H1 (cell line): Measurements from ENCODE around the gene TEKT5. TPM values are rescaled to one million over a fixed set of nuclear protein-coding genes. Genes with fewer than 3 reads are reported as not detected.

Source experiments
- CTCF ChIA-PET: fragments of 300-600 bp; sonication (Branson Sonifier 250); formaldehyde crosslinking; loops from one replicate; lab custom pipeline; 2021; ENCODE audit not compliant: partially characterized antibody; lab: Charles Lee
- POLR2A ChIA-PET: fragments of 300-600 bp; sonication (Branson Sonifier 250); formaldehyde crosslinking; loops from one replicate; lab custom pipeline; 2021; ENCODE audit warnings: inconsistent platforms; ENCODE audit not compliant: partially characterized antibody; lab: Charles Lee
- DNase-seq, 2 experiments: peaks; one replicate each; pipeline versions ENCODE4 v3.0.0 to v3.0.0-alpha.2; 2010 to 2022; ENCODE audit warnings: low spot score in 2 of 2, low read depth in 1 of 2, mixed read lengths in 1 of 2
- FAIRE-seq: peaks from 2 replicates; lab custom pipeline; 2011; peaks lifted over from hg19 to GRCh38; lab: Jason Lieb, UNC
- H2AFZ ChIP-seq: 2 replicates; pipeline ENCODE4 v1.8.1; 2012; ENCODE audit warnings: low read length, inconsistent platforms
- H2AK5ac ChIP-seq: 2 replicates; pipeline ENCODE4 v1.6.1; 2013; ENCODE audit warnings: low read depth, low read length
- H2BK120ac ChIP-seq: replicated peaks from 2 replicates; pipeline ENCODE3; 2013; ENCODE audit warnings: low read depth, low read length, inconsistent platforms
- H2BK12ac ChIP-seq: 2 replicates; pipeline ENCODE4 v1.6.1; 2013; ENCODE audit warnings: low read depth, low read length
- H2BK15ac ChIP-seq: 2 replicates; pipeline ENCODE4 v1.6.1; 2013; ENCODE audit warnings: low read length
- H2BK20ac ChIP-seq: 2 replicates; pipeline ENCODE4 v1.6.1; 2013; ENCODE audit warnings: low read length
- H2BK5ac ChIP-seq: 2 replicates; pipeline ENCODE4 v1.6.1; 2013; ENCODE audit warnings: low read depth, low read length
- H3K14ac ChIP-seq: 2 replicates; pipeline ENCODE4 v1.6.1; 2013; ENCODE audit warnings: inconsistent platforms; ENCODE audit not compliant: insufficient read length
- H3K18ac ChIP-seq: 2 replicates; pipeline ENCODE4 v1.6.1; 2013; ENCODE audit warnings: low read length; ENCODE audit errors: extremely low read depth
- H3K23ac ChIP-seq: 2 replicates; pipeline ENCODE4 v1.6.1; 2013; ENCODE audit warnings: inconsistent platforms; ENCODE audit not compliant: insufficient read length
- H3K23me2 ChIP-seq: 2 replicates; pipeline ENCODE4 v1.6.1; 2013; ENCODE audit warnings: low read depth, low read length
- H3K27ac ChIP-seq: 2 replicates; pipeline ENCODE4 v1.6.1; 2011; ENCODE audit warnings: low read depth, low read length, inconsistent platforms
- H3K27me3 ChIP-seq, 4 experiments: replicated peaks in 1 of 4; 1 replicate in 1 of 4; 2 replicates in 3 of 4; pipeline versions ENCODE4 v1.6.1 to v1.8.1; 2011 to 2013; ENCODE audit warnings: low read length in 3 of 4, mild to moderate bottlenecking in 3 of 4, inconsistent platforms in 2 of 4, mixed read lengths in 2 of 4, moderate library complexity in 1 of 4; ENCODE audit not compliant: control insufficient read depth in 3 of 4, insufficient read depth in 3 of 4; ENCODE audit errors: extremely low read depth in 1 of 4
- H3K36me3 ChIP-seq, 4 experiments: 2 replicates each; pipeline versions ENCODE4 v1.6.1 to v1.8.1; 2011 to 2013; ENCODE audit warnings: mild to moderate bottlenecking in 4 of 4, low read length in 3 of 4, moderate library complexity in 2 of 4, control low read depth in 1 of 4, inconsistent platforms in 1 of 4; ENCODE audit not compliant: insufficient read depth in 4 of 4, control insufficient read depth in 2 of 4
- H3K4ac ChIP-seq: replicated peaks from 2 replicates; pipeline ENCODE3; 2013; ENCODE audit warnings: low read length, low read depth, mixed read lengths, inconsistent platforms; ENCODE audit not compliant: insufficient read length
- H3K4me1 ChIP-seq, 4 experiments: replicated peaks in 1 of 4; 1 replicate in 1 of 4; 2 replicates in 3 of 4; pipeline versions ENCODE4 v1.6.1 to v1.8.1; 2011 to 2013; ENCODE audit warnings: low read length in 3 of 4, inconsistent platforms in 2 of 4, mixed read lengths in 1 of 4; ENCODE audit not compliant: insufficient read depth in 4 of 4, control insufficient read depth in 3 of 4
- H3K4me2 ChIP-seq, 2 experiments: 2 replicates each; pipeline versions ENCODE4 v1.6.1 to v1.8.1; 2011 to 2013; ENCODE audit warnings: low read depth in 2 of 2, low read length in 2 of 2, control low read depth in 1 of 2, inconsistent platforms in 1 of 2, mild to moderate bottlenecking in 1 of 2; ENCODE audit not compliant: insufficient read depth in 1 of 2
- H3K4me3 ChIP-seq, 4 experiments: fragments of 200-600, 300-600 bp in 1 of 4; sonication (generic), shearing (Covaris generic), sonication (Bioruptor Twin) in 1 of 4; 2 replicates each; pipeline versions ENCODE4 v1.5.1 to v1.8.1; 2011 to 2016; ENCODE audit warnings: low read length in 4 of 4, low read depth in 3 of 4, control low read depth in 2 of 4, inconsistent platforms in 2 of 4, mild to moderate bottlenecking in 2 of 4, mixed read lengths in 1 of 4, moderate library complexity in 1 of 4; ENCODE audit not compliant: insufficient read depth in 2 of 4; ENCODE audit errors: extremely low read depth in 1 of 4
- H3K56ac ChIP-seq: replicated peaks from 2 replicates; pipeline ENCODE3; 2013; ENCODE audit warnings: low read depth, mild to moderate bottlenecking, mixed read lengths, low read length, inconsistent platforms; ENCODE audit not compliant: insufficient read length
- H3K79me1 ChIP-seq: 2 replicates; pipeline ENCODE4 v1.6.1; 2013; ENCODE audit warnings: low read depth, low read length, control low read depth
- H3K79me2 ChIP-seq, 2 experiments: 2 replicates each; pipeline versions ENCODE4 v1.6.1 to v1.8.1; 2012 to 2013; ENCODE audit warnings: low read length in 2 of 2, mild to moderate bottlenecking in 2 of 2, inconsistent platforms in 1 of 2; ENCODE audit not compliant: insufficient read depth in 2 of 2, control insufficient read depth in 1 of 2
- H3K9ac ChIP-seq, 4 experiments: replicated peaks in 1 of 4; 1 replicate in 1 of 4; 2 replicates in 3 of 4; pipeline versions ENCODE4 v1.6.1 to v1.8.1; 2011 to 2013; ENCODE audit warnings: low read depth in 3 of 4, low read length in 3 of 4, control low read depth in 2 of 4, mild to moderate bottlenecking in 2 of 4, moderate library complexity in 2 of 4, inconsistent platforms in 1 of 4; ENCODE audit errors: extremely low read depth in 1 of 4
- H3K9me3 ChIP-seq, 2 experiments: 2 replicates each; pipeline versions ENCODE4 v1.6.1 to v1.8.1; 2012 to 2013; ENCODE audit warnings: mild to moderate bottlenecking in 2 of 2, moderate library complexity in 2 of 2, control low read depth in 1 of 2, inconsistent platforms in 1 of 2, low read depth in 1 of 2, low read length in 1 of 2, mixed read lengths in 1 of 2; ENCODE audit not compliant: insufficient read depth in 2 of 2
- H4K20me1 ChIP-seq, 2 experiments: replicated peaks in 1 of 2; 2 replicates each; pipeline versions ENCODE3 to v1.8.1; 2011 to 2013; ENCODE audit warnings: inconsistent platforms in 2 of 2, low read length in 2 of 2, mild to moderate bottlenecking in 1 of 2; ENCODE audit not compliant: insufficient read depth in 2 of 2, control insufficient read depth in 1 of 2
- H4K5ac ChIP-seq: 2 replicates; pipeline ENCODE4 v1.6.1; 2013; ENCODE audit warnings: low read length, low read depth, mixed read lengths, inconsistent platforms; ENCODE audit not compliant: insufficient read length
- H4K8ac ChIP-seq: 2 replicates; pipeline ENCODE4 v1.8.0; 2013; ENCODE audit warnings: mild to moderate bottlenecking, moderate library complexity, low read length, inconsistent platforms; ENCODE audit not compliant: insufficient read depth; ENCODE audit errors: extremely low read depth
- H4K91ac ChIP-seq: replicated peaks from 2 replicates; pipeline ENCODE3; 2013; ENCODE audit warnings: low read length, mixed read lengths, inconsistent platforms; ENCODE audit not compliant: insufficient read length
- FOSL1 ChIP-seq: IDR thresholded peaks from 2 replicates; pipeline ENCODE4 v1.6.1; 2011; ENCODE audit warnings: mild to moderate bottlenecking, low read depth, low read length, moderate library complexity; ENCODE audit not compliant: insufficient read depth
- JUND ChIP-seq: IDR thresholded peaks from 2 replicates; pipeline ENCODE4 v1.6.1; 2011; ENCODE audit warnings: mild to moderate bottlenecking, improper control_type of control experiment, low read length
- RNF2 ChIP-seq: fragments of 200-900, 300-1000 bp; sonication (generic); IDR thresholded peaks from 2 replicates; pipeline ENCODE4 v1.7.1; 2016; ENCODE audit warnings: borderline replicate concordance, low read depth, mild to moderate bottlenecking, antibody characterized with exemption, low read length; ENCODE audit not compliant: poor library complexity, severe bottlenecking; ENCODE audit errors: missing control alignments
- SRF ChIP-seq: IDR thresholded peaks from 2 replicates; pipeline ENCODE4 v1.6.1; 2011; ENCODE audit warnings: mild to moderate bottlenecking, low read depth, low read length, moderate library complexity
- SUZ12 ChIP-seq: fragments of 200-600 bp; sonication (generic); IDR thresholded peaks from 2 replicates; pipeline ENCODE4 v1.6.1; 2012; ENCODE audit warnings: mild to moderate bottlenecking, inconsistent platforms, low read length, moderate library complexity, mixed read lengths
- ZNF274 ChIP-seq: IDR thresholded peaks from 2 replicates; pipeline ENCODE4 v1.7.0; 2012; ENCODE audit warnings: low read length, borderline replicate concordance; ENCODE audit errors: extremely low read depth
- WGBS, 2 experiments: shearing (Covaris generic) in 1 of 2; methylation state at CpG; one replicate each; pipeline versions ENCODE4 v1.1.6 to v1.1.7; 2013 to 2015; ENCODE audit warnings: low lambda C conversion rate in 2 of 2, mixed read lengths in 2 of 2, inconsistent platforms in 1 of 2, low coverage in 1 of 2, missing lambda C conversion rate in 1 of 2; ENCODE audit not compliant: insufficient replicate concordance in 2 of 2, insufficient coverage in 1 of 2, insufficient read length in 1 of 2; ENCODE audit errors: extremely low coverage in 1 of 2, missing lambda C conversion rate in 1 of 2; 5-methylcytosine and 5-hydroxymethylcytosine counted together
- polyA plus RNA-seq, 7 experiments: library from polyadenylated mRNA; depleted of rRNA in 3 of 7; stranded (reverse) in 5 of 7; unstranded in 2 of 7; fragments of >200 nt in 5 of 7; fragments of 200-250 nt in 2 of 7; gene quantifications; 1 replicate in 5 of 7; 2 replicates in 1 of 7; 4 replicates in 1 of 7; pipeline versions ENCODE4 v1.2.1 to v1.2.3, GENCODE V29; 2011 to 2013; ENCODE audit warnings: missing spikeins in 2 of 7, mixed read lengths in 2 of 7
- total RNA-seq: library from RNA; stranded (reverse); fragmentation: NEBNext Ultra II Directional; extraction: Animal tissue kit (Norgen Biotek cat#: 25700); gene quantifications from 2 replicates; pipeline ENCODE4 v1.2.1, GENCODE V29; 2021

TEKT5 gene
- total and polyA plus RNA-seq, 2 of the 8 experiments (the other 6 are each of a cell fraction or from before 2014, with no cell fraction given): 0.95 TPM; not detected in 1

GRCh38 chr16:10619271-10619849 lies 75.4 kb downstream of the TEKT5 start:
- DNase-seq: peak in 1 of 2 experiments; percentile 70
- no peak overlapping the region for H2AK5ac ChIP-seq
- H3K18ac ChIP-seq: peak overlapping the region; percentile 27; the same call in 1 of the 2 replicates
- no peaks in the 10 kb centered on the region for H3K79me1 ChIP-seq
- no peak overlapping the region for H3K4ac ChIP-seq
- peaks cover 3% of the 10 kb centered on the region; the same call in 1 of the 2 replicates for H3K23me2 ChIP-seq
- H3K27me3 ChIP-seq: peaks cover 0 to 6% (median 3%) of the 10 kb centered on the region in 4 experiments; a peak in 4 of 7 replicates
- H3K4me3 ChIP-seq: peak overlapping the region; percentile 25 to 62 (median 54)
- no peaks in the 10 kb centered on the region for H4K20me1 ChIP-seq
- no peak overlapping the region for H2BK20ac ChIP-seq
- no peak overlapping the region for H4K5ac ChIP-seq
- no peak overlapping the region for H3K27ac ChIP-seq
- H3K14ac ChIP-seq: no peak overlapping the region
- H3K4me2 ChIP-seq: peak overlapping the region; percentile 61 to 78
- H3K9ac ChIP-seq: no peak overlapping the region
- H3K36me3 ChIP-seq: no peaks in the 10 kb centered on the region
- peaks cover 15 to 42% (median 27%) of the 10 kb centered on the region in 4 experiments for H3K4me1 ChIP-seq
- H2BK12ac ChIP-seq: no peak overlapping the region
- H4K91ac ChIP-seq: no peak overlapping the region
- FAIRE-seq: no peak
- no peak overlapping the region for H3K23ac ChIP-seq
- H2BK120ac ChIP-seq: no peak overlapping the region
- H3K79me2 ChIP-seq: no peaks in the 10 kb centered on the region
- no peak overlapping the region for H3K56ac ChIP-seq
- POLR2A ChIA-PET: interaction anchor here (1.0 to 1.5 kb wide), 3 partner anchors 14 to 21 kb away, joined by 3 to 4 read pairs (median 3); no protein-coding TSS in a partner anchor
- CTCF ChIA-PET: interaction anchor here (1.0 to 3.9 kb wide), 11 partner anchors 10 to 104 kb away, joined by 3 to 19 read pairs (median 4); partner anchors contain the start of gene EMP2
- no peak overlapping the region for H2BK15ac ChIP-seq
- H2BK5ac ChIP-seq: no peak overlapping the region
- peak overlapping the region; percentile 62; the same call in 1 of the 2 replicates for H4K8ac ChIP-seq
- no peaks in the 10 kb centered on the region for H3K9me3 ChIP-seq
- H2AFZ ChIP-seq: peak overlapping the region; percentile 92
- WGBS, 2 experiments: 9% methylated on average over 25 of the region's 25 CpGs; no CpG with 5 or more reads in 1 of the 2 experiments
- TF ChIP-seq JUND (no peak), SRF (no peak), FOSL1 (no peak), SUZ12 (no peak), ZNF274 (no peak), RNF2 (no peak)
